OCI-LY7 (cell line): ENCODE data around the gene GDF2. TPM values are rescaled to one million over a fixed set of nuclear protein-coding genes. Genes with fewer than 3 reads are reported as not detected.

Experiments used
- BruUV-seq: library from RNA; stranded (reverse); fragments of 400-500 nt; replicated peaks from 2 replicates; lab custom pipeline; 2021; lab: Mats Ljungman, UMichigan
- CTCF ChIA-PET: fragments of 300-600 bp; sonication (Branson Sonifier 250); formaldehyde crosslinking; loops from one replicate; lab custom pipeline; 2022; ENCODE audit warnings: antibody characterized with exemption; ENCODE audit not compliant: unreplicated experiment; lab: Charles Lee
- POLR2A ChIA-PET: fragments of 300-600 bp; sonication (Branson Sonifier 250); formaldehyde crosslinking; loops from one replicate; lab custom pipeline; 2022; ENCODE audit warnings: antibody characterized with exemption; lab: Charles Lee
- DNase-seq: peaks from one replicate; pipeline ENCODE4 v3.0.0-alpha.2; 2015; ENCODE audit warnings: low spot score
- H2AFZ ChIP-seq: fragments of 200-600 bp; sonication (generic), shearing (Covaris generic); 2 replicates; pipeline ENCODE4 v1.6.1; 2014; ENCODE audit warnings: mild to moderate bottlenecking, antibody characterized with exemption, low read length, moderate library complexity
- H3K27ac ChIP-seq: fragments of 200-600 bp; sonication (generic); 2 replicates; pipeline ENCODE4 v1.5.1; 2014; ENCODE audit warnings: mixed run types, low read depth, mild to moderate bottlenecking, moderate library complexity, low read length, inconsistent platforms; ENCODE audit not compliant: poor library complexity, severe bottlenecking
- H3K36me3 ChIP-seq: fragments of 200-600 bp; sonication (generic); 2 replicates; pipeline ENCODE4 v1.6.1; 2014; ENCODE audit warnings: mild to moderate bottlenecking, antibody characterized with exemption, low read length, moderate library complexity, mixed read lengths; ENCODE audit not compliant: insufficient read depth
- H3K4me1 ChIP-seq: fragments of 200-600 bp; sonication (generic); 2 replicates; pipeline ENCODE4 v1.5.1; 2014; ENCODE audit warnings: mild to moderate bottlenecking, low read length; ENCODE audit not compliant: insufficient read depth, poor library complexity, severe bottlenecking
- H3K4me2 ChIP-seq: fragments of 200-600 bp; sonication (generic); 2 replicates; pipeline ENCODE4 v1.6.1; 2014; ENCODE audit warnings: mild to moderate bottlenecking, low read length
- H3K4me3 ChIP-seq: fragments of 200-600 bp; sonication (generic); 2 replicates; pipeline ENCODE4 v1.5.1; 2014; ENCODE audit warnings: mild to moderate bottlenecking, low read depth, low read length; ENCODE audit not compliant: poor library complexity, severe bottlenecking
- H3K79me2 ChIP-seq: fragments of 200-600 bp; sonication (generic); 2 replicates; pipeline ENCODE4 v1.6.1; 2016; ENCODE audit warnings: low read depth, mild to moderate bottlenecking, low read length, moderate library complexity, mixed read lengths; ENCODE audit not compliant: insufficient read depth
- H3K9me2 ChIP-seq: fragments of 200-600 bp; sonication (generic); 2 replicates; pipeline ENCODE4 v1.6.1; 2016; ENCODE audit warnings: mild to moderate bottlenecking, low read length, mixed read lengths; ENCODE audit not compliant: insufficient read depth
- H3K9me3 ChIP-seq: fragments of 200-600 bp; sonication (generic); 2 replicates; pipeline ENCODE4 v1.6.1; 2014; ENCODE audit warnings: mild to moderate bottlenecking, mixed run types, low read length, mixed read lengths
- H4K20me1 ChIP-seq: fragments of 200-600 bp; sonication (generic); 2 replicates; pipeline ENCODE4 v1.6.1; 2014; ENCODE audit warnings: mild to moderate bottlenecking, antibody characterized with exemption, low read length, moderate library complexity, mixed read lengths; ENCODE audit not compliant: insufficient read depth
- EZH2phosphoT487 ChIP-seq: fragments of 200-600 bp; sonication (generic); IDR thresholded peaks from 2 replicates; pipeline ENCODE4 v1.6.1; 2018; ENCODE audit warnings: low read depth, borderline replicate concordance, mild to moderate bottlenecking, mixed run types, antibody characterized with exemption, low read length, moderate library complexity, mixed read lengths
- intact Hi-C: fragments of 100-400 bp; cut with micrococcal nuclease; formaldehyde crosslinking; loops from one replicate; pipeline ENCODE4 v1.10.0; 2022; ENCODE audit not compliant: unreplicated experiment
- total RNA-seq, 2 experiments: library from RNA; depleted of rRNA in 1 of 2; stranded (reverse); fragments of >200 nt in 1 of 2; shearing (Covaris generic) in 1 of 2; gene quantifications; 2 replicates each; pipeline ENCODE4 v1.2.3, GENCODE V29; 2014 to 2022
- TF ChIP-seq, protein P1 (sequence below): fragments of 200-600 bp; sonication (generic); conservative IDR thresholded peaks from 2 replicates; pipeline ENCODE4 v1.5.1; 2014; ENCODE audit warnings: mild to moderate bottlenecking, antibody characterized with exemption, low read length, moderate library complexity, mixed read lengths

The GDF2 gene
- total RNA-seq, 2 experiments from 2014 or later = not detected

DNA sequence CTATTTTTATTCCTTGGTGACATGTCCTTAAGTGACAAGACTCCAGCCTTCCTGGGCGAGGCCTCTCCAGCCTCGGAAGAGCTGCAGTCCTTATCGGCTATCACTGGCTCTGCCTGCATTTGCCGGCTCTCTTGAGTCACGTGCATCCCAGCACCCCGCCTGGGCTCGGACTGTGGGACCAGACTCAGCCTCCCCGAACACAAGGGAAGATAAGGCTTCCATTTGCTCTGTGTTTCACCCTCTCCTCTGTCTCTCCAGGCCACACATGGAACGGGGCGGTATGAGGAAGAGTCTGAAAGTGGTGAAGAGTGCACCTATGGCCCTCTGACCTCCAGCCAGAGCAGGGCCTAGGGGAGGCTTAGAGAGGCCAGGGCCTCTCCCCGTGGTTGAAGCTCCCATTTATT lies 4.7 kb downstream of the GDF2 start:
- H3K36me3 ChIP-seq = no peaks in the 10 kb centered on the region
- intact Hi-C loops = no loop called here
- H3K9me3 ChIP-seq = no peaks in the 10 kb centered on the region
- H4K20me1 ChIP-seq = no peaks in the 10 kb centered on the region
- TF ChIP-seq, protein P1, sequence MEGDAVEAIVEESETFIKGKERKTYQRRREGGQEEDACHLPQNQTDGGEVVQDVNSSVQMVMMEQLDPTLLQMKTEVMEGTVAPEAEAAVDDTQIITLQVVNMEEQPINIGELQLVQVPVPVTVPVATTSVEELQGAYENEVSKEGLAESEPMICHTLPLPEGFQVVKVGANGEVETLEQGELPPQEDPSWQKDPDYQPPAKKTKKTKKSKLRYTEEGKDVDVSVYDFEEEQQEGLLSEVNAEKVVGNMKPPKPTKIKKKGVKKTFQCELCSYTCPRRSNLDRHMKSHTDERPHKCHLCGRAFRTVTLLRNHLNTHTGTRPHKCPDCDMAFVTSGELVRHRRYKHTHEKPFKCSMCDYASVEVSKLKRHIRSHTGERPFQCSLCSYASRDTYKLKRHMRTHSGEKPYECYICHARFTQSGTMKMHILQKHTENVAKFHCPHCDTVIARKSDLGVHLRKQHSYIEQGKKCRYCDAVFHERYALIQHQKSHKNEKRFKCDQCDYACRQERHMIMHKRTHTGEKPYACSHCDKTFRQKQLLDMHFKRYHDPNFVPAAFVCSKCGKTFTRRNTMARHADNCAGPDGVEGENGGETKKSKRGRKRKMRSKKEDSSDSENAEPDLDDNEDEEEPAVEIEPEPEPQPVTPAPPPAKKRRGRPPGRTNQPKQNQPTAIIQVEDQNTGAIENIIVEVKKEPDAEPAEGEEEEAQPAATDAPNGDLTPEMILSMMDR = no peak
- TF ChIP-seq EZH2phosphoT487 = no peak
- no peak overlapping the region for H3K4me2 ChIP-seq
- no peaks in the 10 kb centered on the region for H3K79me2 ChIP-seq
- H3K4me3 ChIP-seq = no peak overlapping the region
- H2AFZ ChIP-seq = no peak overlapping the region
- H3K27ac ChIP-seq = no peak overlapping the region
- POLR2A ChIA-PET = no interaction called here
- no peaks in the 10 kb centered on the region for H3K9me2 ChIP-seq
- CTCF ChIA-PET = no interaction called here
- no peak for DNase-seq
- H3K4me1 ChIP-seq = no peaks in the 10 kb centered on the region
- no TSS peak for BruUV-seq

DNA sequence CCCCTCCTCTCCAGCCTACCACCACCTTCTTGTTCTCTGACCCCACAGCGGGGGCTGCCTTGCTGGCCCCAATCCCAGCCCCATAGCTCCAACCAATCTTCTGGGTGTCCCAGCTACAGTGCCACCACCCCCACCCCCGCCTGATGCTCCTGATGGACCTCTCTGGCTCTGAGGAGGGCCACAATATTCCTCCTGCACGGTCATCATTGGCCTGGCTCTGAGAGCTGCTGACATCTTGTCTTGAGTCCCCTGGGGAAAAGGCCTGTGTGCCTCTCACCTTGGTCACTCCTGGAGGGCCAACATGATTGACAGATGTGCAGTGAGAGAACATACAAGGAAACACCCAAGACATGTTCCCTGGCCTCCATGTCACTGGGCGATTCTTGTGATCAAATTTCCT lies 7.6 kb downstream of the GDF2 start:
- Histone ChIP-seq H3K9me3 (no peaks in the 10 kb centered on the region), H3K4me3 (no peak overlapping the region), H3K79me2 (no peaks in the 10 kb centered on the region), H3K27ac (no peak overlapping the region), H3K4me2 (no peak overlapping the region), H4K20me1 (no peaks in the 10 kb centered on the region), H3K4me1 (no peaks in the 10 kb centered on the region), H3K9me2 (no peaks in the 10 kb centered on the region), H2AFZ (no peak overlapping the region), H3K36me3 (no peaks in the 10 kb centered on the region)
- DNase-seq = no peak
- BruUV-seq = no TSS peak
- POLR2A ChIA-PET = no interaction called here
- TF ChIP-seq, protein P1 = no peak
- TF ChIP-seq EZH2phosphoT487 = no peak
- CTCF ChIA-PET = no interaction called here
- intact Hi-C loops = no loop called here

DNA sequence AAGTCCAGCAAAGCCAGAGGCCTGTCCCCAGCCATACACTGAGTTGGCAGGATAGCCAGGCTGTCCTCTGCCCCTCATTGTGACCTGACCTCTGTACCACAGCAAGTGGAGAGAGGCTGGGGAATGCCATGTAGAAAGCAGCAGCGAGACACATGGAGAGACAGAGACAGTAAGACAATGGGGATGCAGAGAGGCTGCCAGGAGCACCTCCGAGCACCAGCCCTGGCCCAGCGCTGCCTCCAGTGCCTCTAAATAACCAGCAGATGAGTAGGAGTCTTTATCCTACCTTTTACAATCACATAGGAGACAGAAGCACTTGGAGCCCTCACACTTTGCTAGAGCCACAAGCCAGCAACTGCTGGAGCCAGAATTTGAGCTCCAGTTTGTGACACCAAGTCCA lies 8.1 kb downstream of the GDF2 start:
- Histone ChIP-seq H2AFZ (no peak overlapping the region), H3K27ac (no peak overlapping the region), H3K4me1 (no peaks in the 10 kb centered on the region), H3K79me2 (no peaks in the 10 kb centered on the region), H3K9me3 (no peaks in the 10 kb centered on the region), H3K4me2 (no peak overlapping the region), H4K20me1 (no peaks in the 10 kb centered on the region), H3K36me3 (no peaks in the 10 kb centered on the region), H3K9me2 (no peaks in the 10 kb centered on the region), H3K4me3 (no peak overlapping the region)
- no peak for DNase-seq
- CTCF ChIA-PET = no interaction called here
- POLR2A ChIA-PET = no interaction called here
- intact Hi-C loops = no loop called here
- no peak for TF ChIP-seq EZH2phosphoT487
- TF ChIP-seq, protein P1 = no peak
- no TSS peak for BruUV-seq
